OCI-LY3 (cell line): ENCODE results near the gene MUC20.

Source experiments
- CTCF ChIP-seq: fragments of 200-600, 300-600 bp; sonication (generic); IDR thresholded peaks from 2 replicates; pipeline ENCODE4 v1.5.1; 2014; ENCODE audit warnings: antibody characterized with exemption, low read length, low read depth
- EZH2phosphoT487 ChIP-seq: fragments of 200-600 bp; shearing (Covaris generic); IDR thresholded peaks from 2 replicates; pipeline ENCODE4 v1.6.1; 2018; ENCODE audit warnings: antibody characterized with exemption, mixed run types, low read depth

- TF ChIP-seq CTCF (no peak), EZH2phosphoT487 (no peak)
Observed at GRCh38 chr3:195752066-195752465, 31.3 kb downstream of the MUC20 start.
